T-helper 17 cell (primary cell): ENCODE data around the gene ZNF853. TPM values are rescaled to one million over a fixed set of nuclear protein-coding genes. Genes with fewer than 3 reads are reported as not detected.
"Not testable (repeated sequence)": the region's sequence is repeated elsewhere in the genome, so short reads cannot be mapped to it uniquely, and the experiment has no call there.

Source experiments
- ATAC-seq: fragments of 150-1000 bp; cut with Tn5 transposase; 2 replicates; pipeline ENCODE4 v1.10.0; 2021; ENCODE audit warnings: mild to moderate bottlenecking, moderate library complexity
- DNase-seq, 3 donors: peaks; one replicate each; pipeline versions ENCODE4 v3.0.0 to v3.0.0-alpha.2; 2020 to 2021
- H3K9me3 ChIP-seq: one replicate; pipeline ENCODE4 v1.7.0; 2013; ENCODE audit warnings: low read length, mild to moderate bottlenecking; ENCODE audit not compliant: control insufficient read depth, poor library complexity, severe bottlenecking
- H3K27ac Mint-ChIP-seq: one replicate; pipeline ENCODE4 v1.8.0; 2022; ENCODE audit warnings: mild to moderate bottlenecking, moderate library complexity, mixed read lengths
- H3K27me3 Mint-ChIP-seq: one replicate; pipeline ENCODE4 v1.8.0; 2022; ENCODE audit warnings: mixed read lengths
- H3K36me3 Mint-ChIP-seq: one replicate; pipeline ENCODE4 v1.8.0; 2022; ENCODE audit warnings: low read depth, mixed read lengths
- H3K4me1 Mint-ChIP-seq: one replicate; pipeline ENCODE4 v1.8.0; 2022; ENCODE audit warnings: mild to moderate bottlenecking, mixed read lengths
- H3K4me3 Mint-ChIP-seq: one replicate; pipeline ENCODE4 v1.8.0; 2022; ENCODE audit warnings: mild to moderate bottlenecking, moderate library complexity, mixed read lengths
- total RNA-seq, 4 donors: library from RNA in 2 of 4; stranded (reverse) in 2 of 4; gene quantifications; one replicate each; pipeline ENCODE4 v1.2.3 and lab custom pipeline; 2022 to 2026

ZNF853 gene
- total RNA-seq, 2 donors from 2014 or later = 0.85 to 1.1 TPM

GRCh38 chr7:6634021-6634420 lies 18.6 kb downstream of the ZNF853 start:
- Mint-ChIP-seq H3K4me1 (peaks cover 19% of the 10 kb centered on the region), H3K27ac (no peak overlapping the region), H3K36me3 (no peaks in the 10 kb centered on the region), H3K27me3 (no peaks in the 10 kb centered on the region), H3K4me3 (peak overlapping the region; percentile 21)
- ATAC-seq (no peak), DNase-seq (no peak)
- no peaks in the 10 kb centered on the region for H3K9me3 ChIP-seq

GRCh38 chr7:6634971-6635370 lies 19.6 kb downstream of the ZNF853 start:
- H3K27ac Mint-ChIP-seq, ATAC-seq, H3K27me3 Mint-ChIP-seq, H3K9me3 ChIP-seq, H3K36me3 Mint-ChIP-seq, DNase-seq, H3K4me3 Mint-ChIP-seq: not testable (repeated sequence)
- H3K4me1 Mint-ChIP-seq = peaks cover 26% of the 10 kb centered on the region

- Mint-ChIP-seq H3K27ac (peak within 1 kb of the TSS; percentile 92), H3K27me3 (no peaks in the 10 kb centered on the region), H3K4me3 (peak within 1 kb of the TSS; percentile 90), H3K36me3 (no peaks in the 10 kb centered on the region), H3K4me1 (peaks cover 28% of the 10 kb centered on the region)
- ATAC-seq = peak; percentile 67
- DNase-seq = peak; percentile 46 to 67 (median 53)
- no peaks in the 10 kb centered on the region for H3K9me3 ChIP-seq
Measured at GRCh38 chr7:6636741-6637543, 21.5 kb downstream of the ZNF853 start, which contains the start of gene ZNF316. TSS of gene ZNF316 (plus strand) at chr7:6637318. CDS start at chr7:6642410, 5,092 bp downstream.

GRCh38 chr7:6637544-6638229 lies 22.3 kb downstream of the ZNF853 start:
- no peaks in the 10 kb centered on the region for H3K9me3 ChIP-seq
- no peaks in the 10 kb centered on the region for H3K27me3 Mint-ChIP-seq
- peak; percentile 74 for ATAC-seq

GRCh38 chr7:6639032-6639431 lies 23.6 kb downstream of the ZNF853 start:
- Mint-ChIP-seq H3K4me1 (peaks cover 32% of the 10 kb centered on the region), H3K4me3 (peak overlapping the region; percentile 90), H3K36me3 (no peaks in the 10 kb centered on the region), H3K27me3 (no peaks in the 10 kb centered on the region), H3K27ac (peak overlapping the region; percentile 92)
- no peaks in the 10 kb centered on the region for H3K9me3 ChIP-seq
- ATAC-seq (no peak), DNase-seq (no peak)

More at GRCh38 chr7:6637544-6638229, 22.3 kb downstream of the ZNF853 start:
- Mint-ChIP-seq H3K4me1 (peaks cover 33% of the 10 kb centered on the region), H3K4me3 (peak overlapping the region; percentile 90), H3K36me3 (no peaks in the 10 kb centered on the region), H3K27ac (peak overlapping the region; percentile 92)
- peak; percentile 35 to 49 (median 46) for DNase-seq

GRCh38 chr7:6639627-6640026 lies 24.2 kb downstream of the ZNF853 start:
- DNase-seq (no peak), ATAC-seq (no peak)
- Mint-ChIP-seq H3K27me3 (no peaks in the 10 kb centered on the region), H3K27ac (peak overlapping the region; percentile 92), H3K4me3 (no peak overlapping the region), H3K4me1 (peaks cover 31% of the 10 kb centered on the region), H3K36me3 (no peaks in the 10 kb centered on the region)
- H3K9me3 ChIP-seq = no peaks in the 10 kb centered on the region

GRCh38 chr7:6640246-6640721 lies 24.9 kb downstream of the ZNF853 start:
- Mint-ChIP-seq H3K36me3 (no peaks in the 10 kb centered on the region), H3K4me1 (peaks cover 31% of the 10 kb centered on the region), H3K4me3 (no peak overlapping the region), H3K27me3 (no peaks in the 10 kb centered on the region), H3K27ac (peak overlapping the region; percentile 92)
- no peaks in the 10 kb centered on the region for H3K9me3 ChIP-seq
- no peak for DNase-seq
- ATAC-seq = no peak

GRCh38 chr7:6641305-6642035 lies 26.1 kb downstream of the ZNF853 start:
- peaks cover 30% of the 10 kb centered on the region for H3K4me1 Mint-ChIP-seq
- ATAC-seq (no peak), DNase-seq (no peak)
- H3K27me3 Mint-ChIP-seq = no peaks in the 10 kb centered on the region
- no peak overlapping the region for H3K27ac Mint-ChIP-seq
- H3K9me3 ChIP-seq = no peaks in the 10 kb centered on the region
- H3K4me3 Mint-ChIP-seq = no peak overlapping the region
- H3K36me3 Mint-ChIP-seq = no peaks in the 10 kb centered on the region

GRCh38 chr7:6642239-6642839 lies 26.9 kb downstream of the ZNF853 start:
- Mint-ChIP-seq H3K27me3 (no peaks in the 10 kb centered on the region), H3K4me1 (peaks cover 29% of the 10 kb centered on the region), H3K36me3 (no peaks in the 10 kb centered on the region), H3K27ac (no peak overlapping the region), H3K4me3 (no peak overlapping the region)
- no peaks in the 10 kb centered on the region for H3K9me3 ChIP-seq
- ATAC-seq (no peak), DNase-seq (no peak)

GRCh38 chr7:6642861-6643640 lies 27.6 kb downstream of the ZNF853 start:
- no peaks in the 10 kb centered on the region for H3K9me3 ChIP-seq
- DNase-seq (no peak), ATAC-seq (no peak)
- no peak overlapping the region for H3K4me3 Mint-ChIP-seq
- H3K27me3 Mint-ChIP-seq = no peaks in the 10 kb centered on the region
- H3K27ac Mint-ChIP-seq = no peak overlapping the region
- no peaks in the 10 kb centered on the region for H3K36me3 Mint-ChIP-seq
- peaks cover 25% of the 10 kb centered on the region for H3K4me1 Mint-ChIP-seq

GRCh38 chr7:6643915-6644625 lies 28.7 kb downstream of the ZNF853 start:
- DNase-seq (no peak), ATAC-seq (no peak)
- no peak overlapping the region for H3K4me3 Mint-ChIP-seq
- no peaks in the 10 kb centered on the region for H3K9me3 ChIP-seq
- no peaks in the 10 kb centered on the region for H3K36me3 Mint-ChIP-seq
- no peaks in the 10 kb centered on the region for H3K27me3 Mint-ChIP-seq
- peak overlapping the region; percentile 9 for H3K27ac Mint-ChIP-seq
- peaks cover 17% of the 10 kb centered on the region for H3K4me1 Mint-ChIP-seq

- Mint-ChIP-seq H3K4me1 (peaks cover 11% of the 10 kb centered on the region), H3K27ac (no peak overlapping the region), H3K4me3 (no peak overlapping the region), H3K36me3 (no peaks in the 10 kb centered on the region), H3K27me3 (no peaks in the 10 kb centered on the region)
- ATAC-seq (no peak), DNase-seq (no peak)
- no peaks in the 10 kb centered on the region for H3K9me3 ChIP-seq
Measured at GRCh38 chr7:6644728-6645127, 29.3 kb downstream of the ZNF853 start.
